HepG2 (cell line): Measurements from ENCODE around the gene APOA1. TPM values are rescaled to one million over a fixed set of nuclear protein-coding genes. Genes with fewer than 3 reads are reported as not detected.

Experiments used
- ATAC-seq: fragments of 200-7000 bp; cut with Tn5 transposase; 3 replicates; pipeline ENCODE4 v1.9.1; 2020; ENCODE audit warnings: mild to moderate bottlenecking, moderate library complexity
- BruUV-seq: library from RNA; stranded (reverse); fragments of 400-500 nt; replicated peaks from 2 replicates; lab custom pipeline; 2021; lab: Mats Ljungman, UMichigan
- CTCF ChIA-PET: fragments of 300-600 bp; formaldehyde crosslinking; extraction: SDS; loops from one replicate; lab custom pipeline; 2021; ENCODE audit warnings: low total read pairs, inconsistent platforms, low intra/inter-chr PET ratio; lab: Yijun Ruan, JAX
- POLR2A ChIA-PET: fragments of 350-600 bp; sonication (Branson Sonifier 250); formaldehyde crosslinking; loops from one replicate; lab custom pipeline; 2020; ENCODE audit warnings: antibody characterized with exemption, inconsistent platforms; lab: Yijun Ruan, JAX
- DNase-seq: peaks from one replicate; pipeline ENCODE4 v3.0.0-alpha.2; 2015; ENCODE audit warnings: low spot score
- FAIRE-seq: peaks from 3 replicates; lab custom pipeline; 2011; peaks lifted over from hg19 to GRCh38; lab: Jason Lieb, UNC
- H2AFZ ChIP-seq: one replicate; pipeline ENCODE4 v1.6.1; 2011; ENCODE audit warnings: low read length, inconsistent platforms
- H3K27ac ChIP-seq: fragments of 300-600 bp; 3 replicates; pipeline ENCODE4 v1.8.0; 2011; ENCODE audit warnings: mixed run types, mild to moderate bottlenecking, mixed read lengths, low read length, inconsistent platforms; ENCODE audit not compliant: insufficient read depth; ENCODE audit errors: extremely low read length
- H3K27me3 ChIP-seq, 2 experiments: fragments of 200-600 bp in 1 of 2; 2 replicates in 1 of 2; 3 replicates in 1 of 2; pipeline versions ENCODE4 v1.6.0 to v1.8.0; 2011; ENCODE audit warnings: low read length in 2 of 2, mild to moderate bottlenecking in 2 of 2, moderate library complexity in 2 of 2, inconsistent platforms in 1 of 2; ENCODE audit not compliant: insufficient read depth in 2 of 2, control insufficient read depth in 1 of 2
- H3K36me3 ChIP-seq, 2 experiments: fragments of 200-600 bp in 1 of 2; replicated peaks in 1 of 2; 2 replicates in 1 of 2; 3 replicates in 1 of 2; pipeline versions ENCODE4 v1.5.1 to v1.8.0; 2011; ENCODE audit warnings: low read length in 2 of 2, inconsistent platforms in 1 of 2; ENCODE audit not compliant: insufficient read depth in 2 of 2, control insufficient read depth in 1 of 2
- H3K4me1 ChIP-seq: 2 replicates; pipeline ENCODE4 v1.5.1; 2012; ENCODE audit warnings: low read length, inconsistent platforms; ENCODE audit not compliant: insufficient read depth
- H3K4me2 ChIP-seq: 2 replicates; pipeline ENCODE4 v1.6.0; 2011; ENCODE audit warnings: low read depth, low read length, inconsistent platforms
- H3K4me3 ChIP-seq, 3 experiments: fragments of 200-600 bp in 1 of 3; sonication (generic), shearing (Covaris generic) in 1 of 3; replicated peaks in 1 of 3; 2 replicates each; pipeline ENCODE4 v1.5.1; 2011 to 2016; ENCODE audit warnings: low read length in 3 of 3, inconsistent platforms in 2 of 3, low read depth in 2 of 3, mild to moderate bottlenecking in 2 of 3, control low read depth in 1 of 3, mixed read lengths in 1 of 3; ENCODE audit not compliant: insufficient read depth in 1 of 3
- H3K79me2 ChIP-seq: one replicate; pipeline ENCODE4 v1.6.1; 2011; ENCODE audit warnings: low read length, inconsistent platforms; ENCODE audit not compliant: insufficient read depth
- H3K9ac ChIP-seq: 2 replicates; pipeline ENCODE4 v1.6.0; 2011; ENCODE audit warnings: mild to moderate bottlenecking, low read depth, low read length, inconsistent platforms; ENCODE audit not compliant: insufficient read depth
- H3K9me3 ChIP-seq: 2 replicates; pipeline ENCODE4 v1.5.1; 2012; ENCODE audit warnings: mild to moderate bottlenecking, low read length
- H4K20me1 ChIP-seq: 2 replicates; pipeline ENCODE4 v1.6.0; 2011; ENCODE audit warnings: inconsistent platforms, mild to moderate bottlenecking, low read length, moderate library complexity; ENCODE audit not compliant: insufficient read depth
- GATA4 ChIP-seq: sonication (generic); IDR thresholded peaks from 2 replicates; pipeline ENCODE4 v1.6.1; 2016; ENCODE audit warnings: antibody characterized with exemption, low read depth, borderline replicate concordance
- HNRNPLL ChIP-seq: fragments of 200-400 bp; formaldehyde crosslinking; IDR thresholded peaks from 2 replicates; pipeline ENCODE4 v1.6.1; 2017; ENCODE audit warnings: mild to moderate bottlenecking, low read depth, low read length; ENCODE audit not compliant: poor library complexity, severe bottlenecking
- HOXA5 ChIP-seq: sonication (generic); formaldehyde crosslinking; IDR thresholded peaks from 2 replicates; pipeline ENCODE4 v1.4.0; 2020; ENCODE audit warnings: missing genetic modification reagents
- IRX3 ChIP-seq: sonication (generic); formaldehyde crosslinking; IDR thresholded peaks from 2 replicates; pipeline ENCODE4 v1.8.1; 2023; ENCODE audit warnings: mild to moderate bottlenecking, low read depth, missing genetic modification reagents, borderline replicate concordance
- PHF5A ChIP-seq: IDR thresholded peaks from one replicate; pipeline ENCODE4 v1.6.1; 2018; ENCODE audit warnings: low read depth, missing genetic modification reagents; ENCODE audit not compliant: unreplicated experiment
- PRMT3 ChIP-seq: sonication (generic); formaldehyde crosslinking; IDR thresholded peaks from 2 replicates; pipeline ENCODE4 v1.8.1; 2022; ENCODE audit warnings: low read depth, mild to moderate bottlenecking, moderate library complexity, missing genetic modification reagents, borderline replicate concordance
- TAF1 ChIP-seq: sonication (generic); formaldehyde crosslinking; IDR thresholded peaks from 2 replicates; pipeline ENCODE4 v1.4.0; 2020; ENCODE audit warnings: missing genetic modification reagents
- TCF7L2 ChIP-seq: IDR thresholded peaks from 2 replicates; pipeline ENCODE4 v1.6.1; 2011; ENCODE audit warnings: mild to moderate bottlenecking, low read depth, low read length, moderate library complexity
- TOE1 ChIP-seq: sonication (generic); formaldehyde crosslinking; IDR thresholded peaks from 2 replicates; pipeline ENCODE4 v1.4.0; 2020; ENCODE audit warnings: mild to moderate bottlenecking, missing genetic modification reagents
- ZFP36 ChIP-seq: fragments of 150-350 bp; IDR thresholded peaks from 2 replicates; pipeline ENCODE4 v1.6.1; 2018; ENCODE audit warnings: borderline replicate concordance, low read length, low read depth; ENCODE audit not compliant: partially characterized antibody
- ZNF3 ChIP-seq: IDR thresholded peaks from 2 replicates; pipeline ENCODE4 v1.7.0; 2017; ENCODE audit warnings: inconsistent platforms
- ZNF569 ChIP-seq: sonication (generic); formaldehyde crosslinking; IDR thresholded peaks from 2 replicates; pipeline ENCODE4 v1.5.0; 2020; ENCODE audit warnings: mild to moderate bottlenecking, missing genetic modification reagents, moderate library complexity, borderline replicate concordance
- ZNF7 ChIP-seq: IDR thresholded peaks from 2 replicates; pipeline ENCODE4 v1.6.1; 2016; ENCODE audit warnings: missing biosample characterization, missing genetic modification reagents
- ZNF747 ChIP-seq: sonication (generic); formaldehyde crosslinking; IDR thresholded peaks from 2 replicates; pipeline ENCODE4 v1.8.1; 2023; ENCODE audit warnings: missing genetic modification reagents, mild to moderate bottlenecking, borderline replicate concordance
- ZSCAN9 ChIP-seq: IDR thresholded peaks from 2 replicates; pipeline ENCODE4 v1.6.1; 2016; ENCODE audit warnings: borderline replicate concordance
- WGBS: methylation state at CpG from one replicate; pipeline ENCODE4 v1.1.6; 2017; ENCODE audit warnings: low lambda C conversion rate; 5-methylcytosine and 5-hydroxymethylcytosine counted together
- in situ Hi-C: cut with HindIII; loops from 2 replicates; pipeline ENCODE4 v1.10.0; 2017; ENCODE audit warnings: low pct_unique_long_range_greater_than_20kb; ENCODE audit not compliant: extremely low pct_ligation_motif_present
- intact Hi-C: fragments of 100-400 bp; cut with micrococcal nuclease; formaldehyde crosslinking; loops from one replicate; pipeline ENCODE4 v1.10.0; 2022; ENCODE audit not compliant: unreplicated experiment
- polyA plus RNA-seq, 8 experiments: library from polyadenylated mRNA; depleted of rRNA in 3 of 8; stranded (reverse) in 7 of 8; unstranded in 1 of 8; fragments of >200 nt; fragmentation: Illumina TruSeq in 4 of 8; extraction: Trizol in 4 of 8; gene quantifications; 2 replicates each; pipeline versions ENCODE4 v1.2.1 to v1.2.3, GENCODE V29; 2011 to 2016; ENCODE audit warnings: low read depth in 4 of 8, missing spikeins in 1 of 8, mixed read lengths in 1 of 8; ENCODE audit not compliant: insufficient read depth in 1 of 8
- total RNA-seq, 5 experiments: library from RNA; depleted of rRNA; stranded (reverse); fragments of >200 nt; fragmentation: Illumina TruSeq; extraction: Trizol; gene quantifications; 2 replicates each; pipeline ENCODE4 v1.2.3, GENCODE V29; 2016; ENCODE audit warnings: low read depth in 1 of 5
- TF ChIP-seq, protein P1 (sequence below): sonication (generic); formaldehyde crosslinking; conservative IDR thresholded peaks from 2 replicates; pipeline ENCODE4 v1.8.0; 2022; ENCODE audit warnings: mild to moderate bottlenecking, moderate library complexity, missing genetic modification reagents
- TF ChIP-seq, protein P2 (sequence below): sonication (generic); formaldehyde crosslinking; IDR thresholded peaks from 2 replicates; pipeline ENCODE4 v1.5.0; 2020; ENCODE audit warnings: missing genetic modification reagents
- TF ChIP-seq, protein P3 (sequence below): sonication (generic); formaldehyde crosslinking; IDR thresholded peaks from 2 replicates; pipeline ENCODE4 v1.8.1; 2022; ENCODE audit warnings: mild to moderate bottlenecking, missing genetic modification reagents
- TF ChIP-seq, protein P4 (sequence below): sonication (generic); formaldehyde crosslinking; conservative IDR thresholded peaks from 2 replicates; pipeline ENCODE4 v1.8.0; 2022; ENCODE audit warnings: low read depth, missing genetic modification reagents

The APOA1 gene
- total and polyA plus RNA-seq, 2 of the 13 experiments (the other 11 are each of a cell fraction or from before 2014, with no cell fraction given), result 1,973 to 5,485 TPM

DNA sequence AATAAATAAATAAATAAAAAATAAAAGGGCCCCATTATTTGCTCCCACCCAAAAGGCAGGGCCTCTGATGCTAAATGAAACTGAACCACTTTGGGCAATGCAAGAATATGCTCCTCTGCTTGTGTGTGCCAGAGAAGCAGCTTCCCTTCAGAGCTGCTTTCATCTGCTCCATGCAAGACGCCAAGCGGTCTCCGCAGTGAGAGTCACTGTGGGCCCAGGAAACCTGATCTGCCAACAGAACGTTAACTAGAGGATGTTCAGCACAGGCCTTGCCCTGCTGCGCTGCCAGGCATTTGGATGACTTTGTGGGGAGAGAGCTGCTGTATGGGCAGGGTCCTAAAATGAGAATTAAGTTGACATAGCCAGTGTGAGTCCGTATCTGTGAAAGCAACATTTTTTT, 43.7 kb upstream of the APOA1 start:
- no peaks in the 10 kb centered on the region for H4K20me1 ChIP-seq
- 95% methylated on average over 6 of the region's 6 CpGs for WGBS
- H3K9ac ChIP-seq, result no peak overlapping the region
- no peak for ATAC-seq
- H3K27me3 ChIP-seq, result no peaks in the 10 kb centered on the region
- CTCF ChIA-PET, result no interaction called here
- FAIRE-seq, result no peak
- no peak overlapping the region for H3K27ac ChIP-seq
- intact Hi-C loops, result no loop called here
- no peak overlapping the region for H2AFZ ChIP-seq
- DNase-seq, result no peak
- TF ChIP-seq ZFP36 (no peak), TCF7L2 (no peak), PRMT3 (CRISPR knock-in tag) (no peak), TAF1 (CRISPR knock-in tag) (no peak), ZSCAN9 (CRISPR knock-in tag) (no peak), ZNF569 (CRISPR knock-in tag) (no peak), HOXA5 (CRISPR knock-in tag) (no peak), PHF5A (no peak), ZNF747 (no peak), ZNF7 (CRISPR knock-in tag) (no peak), IRX3 (CRISPR knock-in tag) (no peak), TOE1 (CRISPR knock-in tag) (no peak), HNRNPLL (no peak), GATA4 (no peak), ZNF3 (CRISPR knock-in tag) (no peak)
- TF ChIP-seq, protein P1, sequence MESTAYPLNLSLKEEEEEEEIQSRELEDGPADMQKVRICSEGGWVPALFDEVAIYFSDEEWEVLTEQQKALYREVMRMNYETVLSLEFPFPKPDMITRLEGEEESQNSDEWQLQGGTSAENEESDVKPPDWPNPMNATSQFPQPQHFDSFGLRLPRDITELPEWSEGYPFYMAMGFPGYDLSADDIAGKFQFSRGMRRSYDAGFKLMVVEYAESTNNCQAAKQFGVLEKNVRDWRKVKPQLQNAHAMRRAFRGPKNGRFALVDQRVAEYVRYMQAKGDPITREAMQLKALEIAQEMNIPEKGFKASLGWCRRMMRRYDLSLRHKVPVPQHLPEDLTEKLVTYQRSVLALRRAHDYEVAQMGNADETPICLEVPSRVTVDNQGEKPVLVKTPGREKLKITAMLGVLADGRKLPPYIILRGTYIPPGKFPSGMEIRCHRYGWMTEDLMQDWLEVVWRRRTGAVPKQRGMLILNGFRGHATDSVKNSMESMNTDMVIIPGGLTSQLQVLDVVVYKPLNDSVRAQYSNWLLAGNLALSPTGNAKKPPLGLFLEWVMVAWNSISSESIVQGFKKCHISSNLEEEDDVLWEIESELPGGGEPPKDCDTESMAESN (CRISPR knock-in tag), result no peak
- TF ChIP-seq, protein P2, sequence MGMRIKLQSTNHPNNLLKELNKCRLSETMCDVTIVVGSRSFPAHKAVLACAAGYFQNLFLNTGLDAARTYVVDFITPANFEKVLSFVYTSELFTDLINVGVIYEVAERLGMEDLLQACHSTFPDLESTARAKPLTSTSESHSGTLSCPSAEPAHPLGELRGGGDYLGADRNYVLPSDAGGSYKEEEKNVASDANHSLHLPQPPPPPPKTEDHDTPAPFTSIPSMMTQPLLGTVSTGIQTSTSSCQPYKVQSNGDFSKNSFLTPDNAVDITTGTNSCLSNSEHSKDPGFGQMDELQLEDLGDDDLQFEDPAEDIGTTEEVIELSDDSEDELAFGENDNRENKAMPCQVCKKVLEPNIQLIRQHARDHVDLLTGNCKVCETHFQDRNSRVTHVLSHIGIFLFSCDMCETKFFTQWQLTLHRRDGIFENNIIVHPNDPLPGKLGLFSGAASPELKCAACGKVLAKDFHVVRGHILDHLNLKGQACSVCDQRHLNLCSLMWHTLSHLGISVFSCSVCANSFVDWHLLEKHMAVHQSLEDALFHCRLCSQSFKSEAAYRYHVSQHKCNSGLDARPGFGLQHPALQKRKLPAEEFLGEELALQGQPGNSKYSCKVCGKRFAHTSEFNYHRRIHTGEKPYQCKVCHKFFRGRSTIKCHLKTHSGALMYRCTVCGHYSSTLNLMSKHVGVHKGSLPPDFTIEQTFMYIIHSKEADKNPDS (CRISPR knock-in tag), result no peak
- TF ChIP-seq, protein P3, sequence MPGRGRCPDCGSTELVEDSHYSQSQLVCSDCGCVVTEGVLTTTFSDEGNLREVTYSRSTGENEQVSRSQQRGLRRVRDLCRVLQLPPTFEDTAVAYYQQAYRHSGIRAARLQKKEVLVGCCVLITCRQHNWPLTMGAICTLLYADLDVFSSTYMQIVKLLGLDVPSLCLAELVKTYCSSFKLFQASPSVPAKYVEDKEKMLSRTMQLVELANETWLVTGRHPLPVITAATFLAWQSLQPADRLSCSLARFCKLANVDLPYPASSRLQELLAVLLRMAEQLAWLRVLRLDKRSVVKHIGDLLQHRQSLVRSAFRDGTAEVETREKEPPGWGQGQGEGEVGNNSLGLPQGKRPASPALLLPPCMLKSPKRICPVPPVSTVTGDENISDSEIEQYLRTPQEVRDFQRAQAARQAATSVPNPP (CRISPR knock-in tag), result no peak
- TF ChIP-seq, protein P4, sequence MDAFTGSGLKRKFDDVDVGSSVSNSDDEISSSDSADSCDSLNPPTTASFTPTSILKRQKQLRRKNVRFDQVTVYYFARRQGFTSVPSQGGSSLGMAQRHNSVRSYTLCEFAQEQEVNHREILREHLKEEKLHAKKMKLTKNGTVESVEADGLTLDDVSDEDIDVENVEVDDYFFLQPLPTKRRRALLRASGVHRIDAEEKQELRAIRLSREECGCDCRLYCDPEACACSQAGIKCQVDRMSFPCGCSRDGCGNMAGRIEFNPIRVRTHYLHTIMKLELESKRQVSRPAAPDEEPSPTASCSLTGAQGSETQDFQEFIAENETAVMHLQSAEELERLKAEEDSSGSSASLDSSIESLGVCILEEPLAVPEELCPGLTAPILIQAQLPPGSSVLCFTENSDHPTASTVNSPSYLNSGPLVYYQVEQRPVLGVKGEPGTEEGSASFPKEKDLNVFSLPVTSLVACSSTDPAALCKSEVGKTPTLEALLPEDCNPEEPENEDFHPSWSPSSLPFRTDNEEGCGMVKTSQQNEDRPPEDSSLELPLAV, result no peak
- TF ChIP-seq, all 625 proteins: peak for 0
- no peak overlapping the region for H3K4me2 ChIP-seq
- H3K36me3 ChIP-seq, result peaks cover 7 to 10% of the 10 kb centered on the region in 2 experiments; a peak in 3 of 5 replicates
- in situ Hi-C loops, result loop anchor here (5.0 kb wide), 1 partner anchor 216 kb away; the partner anchor contains the start of gene SIK3
- no TSS peak for BruUV-seq
- no peaks in the 10 kb centered on the region for H3K79me2 ChIP-seq
- POLR2A ChIA-PET, result no interaction called here
- no peak overlapping the region for H3K4me3 ChIP-seq
- H3K4me1 ChIP-seq, result no peaks in the 10 kb centered on the region
- H3K9me3 ChIP-seq, result no peaks in the 10 kb centered on the region
